ENCODE results near the gene STAC2.

The STAC2 gene

GRCh38 chr17:39209317-39210092 lies 16.2 kb downstream of the STAC2 start:
- peak; percentile 80 for DNase-seq

GRCh38 chr17:39208893-39209292 lies 16.9 kb downstream of the STAC2 start:
- DNase-seq: peak; percentile 80

DNA sequence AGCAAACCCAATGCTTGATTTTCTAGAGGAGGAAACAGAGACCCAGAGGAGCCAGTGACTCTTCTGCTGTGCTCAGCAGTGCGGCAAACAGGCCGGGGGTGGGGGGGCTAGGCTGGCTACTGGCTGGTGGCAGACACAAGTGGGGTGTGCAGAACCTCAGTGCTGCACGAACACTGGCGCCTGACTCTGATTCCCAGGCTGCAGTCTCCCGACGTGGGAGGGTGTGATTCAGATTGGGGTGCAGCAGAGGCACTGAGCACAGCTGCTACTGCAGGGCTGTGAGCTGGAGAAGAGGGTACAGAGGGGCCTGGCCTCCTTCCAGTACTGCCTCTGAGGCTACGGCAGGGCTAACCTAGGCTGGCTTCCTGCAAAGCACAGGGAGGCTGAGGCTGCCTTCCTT lies 17.6 kb downstream of the STAC2 start:
- peak; percentile 71 for DNase-seq

DNA sequence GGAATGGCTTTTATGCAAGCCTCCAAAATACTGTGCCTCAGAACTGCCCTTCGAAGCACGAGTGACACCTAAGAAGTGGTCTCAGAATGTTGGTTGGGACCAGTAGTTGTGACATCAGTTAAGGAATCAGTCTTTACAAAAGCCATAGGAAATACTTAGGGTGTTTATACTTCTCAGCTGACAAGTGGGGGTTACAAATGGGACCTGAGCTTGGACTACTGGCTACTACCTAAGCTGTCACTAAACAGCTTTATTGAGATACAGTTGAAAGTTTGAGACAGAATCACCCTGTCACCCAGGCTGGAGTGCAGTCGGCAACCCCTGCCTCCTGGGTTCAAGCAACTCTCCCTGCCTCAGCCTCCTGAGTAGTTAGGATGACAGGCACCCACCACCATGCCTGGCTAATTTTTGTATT lies 20.6 kb downstream of the STAC2 start:
- DNase-seq: no peak

DNA sequence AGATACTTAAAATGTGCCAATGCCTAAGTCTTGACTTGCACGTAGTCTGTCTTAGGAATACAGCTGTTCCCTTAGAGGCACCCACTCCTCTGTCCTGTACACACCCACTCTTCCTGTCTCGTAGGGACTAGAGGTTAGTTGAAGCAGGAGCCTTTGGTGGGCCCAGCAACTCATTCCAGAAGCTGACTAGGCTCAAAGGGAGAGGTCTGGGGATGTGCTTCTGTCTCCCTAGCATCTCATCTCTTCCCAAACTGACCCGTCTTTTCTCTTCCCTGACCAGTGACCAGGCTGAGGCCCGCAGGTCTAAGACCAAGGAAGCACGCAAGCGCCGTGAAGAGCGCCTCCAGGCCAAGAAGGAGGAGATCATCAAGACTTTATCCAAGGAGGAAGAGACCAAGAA lies 21.5 kb downstream of the STAC2 start:
- DNase-seq: no peak

GRCh38 chr17:39200957-39201510 lies 24.7 kb downstream of the STAC2 start:
- no peak for DNase-seq

- DNase-seq: peak; percentile 78
These were observed 25.5 kb downstream of the STAC2 start, which contains the start of gene RPL19 for GRCh38 chr17:39200070-39200879. TSS of gene RPL19 (plus strand) at chr17:39200283. CDS start at chr17:39200345, 62 bp downstream.

- DNase-seq: peak; percentile 88
These were observed 26.0 kb downstream of the STAC2 start for GRCh38 chr17:39199820-39200069.

- DNase-seq: no peak
These were observed 27.6 kb downstream of the STAC2 start for GRCh38 chr17:39198186-39198566.

DNA sequence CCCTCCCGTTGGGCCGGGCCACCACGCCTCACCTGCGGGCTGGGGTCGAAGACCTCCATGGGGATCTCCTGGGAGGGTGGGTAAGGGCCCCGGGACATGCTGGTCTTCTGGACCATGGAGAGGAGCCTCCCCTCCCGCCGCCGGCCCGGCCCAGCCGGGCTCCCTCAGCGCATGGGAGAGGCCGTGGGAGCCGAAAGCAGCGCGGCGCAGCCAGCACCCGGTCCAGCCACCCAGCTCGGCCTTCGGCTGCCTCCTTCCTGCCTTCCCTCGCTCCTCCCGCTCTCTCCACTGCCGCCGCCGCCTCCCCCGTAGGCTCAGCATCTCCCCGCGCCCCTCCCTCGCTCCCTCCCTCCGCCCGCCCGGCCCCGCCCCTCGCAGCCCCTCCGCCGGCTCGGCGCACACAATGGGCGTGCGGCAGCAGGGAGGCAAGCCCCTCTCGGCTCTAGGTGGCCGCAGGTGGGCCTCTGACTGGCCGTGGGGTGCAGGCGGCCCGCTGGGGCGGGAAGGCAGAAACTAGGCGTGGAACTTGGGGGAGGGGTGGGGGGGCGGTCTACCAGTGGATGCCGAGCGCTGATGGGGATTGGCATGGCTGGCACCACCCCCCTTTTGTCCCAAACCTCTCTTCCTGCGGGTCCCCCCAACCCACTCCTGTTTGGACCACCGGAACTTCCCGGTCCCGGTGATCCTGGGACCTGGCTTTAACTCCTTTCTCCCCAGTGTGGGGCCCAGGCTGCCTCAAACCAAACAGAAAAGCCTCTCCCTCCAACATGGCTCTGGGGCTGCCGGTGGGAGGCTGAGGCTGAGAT lies 28.2 kb downstream of the STAC2 start, which contains the start of gene CACNB1:
Gene CACNB1 (minus strand): TSS at position 290 of the 806 bp plus-strand sequence. CDS start 174 bp downstream, at position 116.
- DNase-seq: peak; percentile 55

- peak; percentile 25 for DNase-seq
These were observed 28.9 kb downstream of the STAC2 start for GRCh38 chr17:39196808-39197291.

DNA sequence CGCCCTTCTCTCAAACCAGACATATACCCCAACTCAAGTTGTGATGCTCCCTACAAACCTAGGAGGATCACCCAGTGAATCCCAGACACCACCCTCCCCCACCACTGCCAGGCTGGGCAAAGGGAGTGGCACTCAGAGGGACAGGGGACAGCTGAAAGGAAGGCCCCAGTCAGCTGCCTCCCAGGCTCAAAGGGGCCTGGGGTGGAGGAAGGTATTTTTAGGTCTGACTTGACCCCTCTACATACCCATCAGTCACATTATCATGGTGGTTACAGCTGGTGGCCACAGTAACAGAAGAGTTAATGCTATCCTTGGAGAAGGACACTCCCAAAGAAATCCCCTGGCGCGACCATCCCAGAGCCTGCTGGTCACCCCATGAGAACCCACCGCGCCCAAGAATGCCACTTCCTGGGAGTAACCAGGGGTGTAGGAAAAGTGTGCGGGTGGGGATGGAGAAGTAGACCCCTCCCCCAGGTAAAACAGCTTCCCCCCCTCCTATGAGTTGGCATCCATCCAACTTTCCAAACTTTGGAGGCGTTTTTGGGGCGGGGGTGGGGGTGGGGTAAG lies 29.4 kb downstream of the STAC2 start:
- no peak for DNase-seq

DNA sequence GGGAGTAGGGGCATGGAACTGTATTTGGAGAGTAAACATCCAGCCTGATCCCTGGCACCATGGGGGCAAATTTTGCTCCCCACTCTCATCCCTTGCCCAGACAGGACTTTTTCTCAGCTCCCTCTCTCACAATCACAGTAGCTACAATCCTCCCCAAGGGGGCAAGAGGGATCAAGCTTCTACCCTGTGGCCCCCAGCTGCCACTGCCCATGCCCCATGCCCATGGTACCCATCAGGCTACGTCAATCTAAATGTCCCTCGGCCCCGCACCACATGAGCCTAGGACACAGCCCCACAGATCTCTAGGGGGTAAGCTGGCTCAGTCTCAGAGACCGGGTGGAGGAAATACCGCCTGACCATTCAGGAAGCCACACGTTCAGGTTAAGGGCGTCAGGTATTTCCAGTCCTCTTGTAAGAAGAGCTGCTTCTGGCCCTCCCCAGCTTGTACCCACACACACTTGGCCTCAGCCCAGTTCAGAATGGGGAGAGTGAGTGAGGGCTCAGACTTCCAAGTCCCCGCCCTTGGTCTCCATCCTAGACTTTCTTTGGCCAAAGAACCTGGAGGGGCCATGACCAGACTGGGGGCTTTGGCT lies 30.1 kb downstream of the STAC2 start:
- no peak for DNase-seq

GRCh38 chr17:39194985-39195524 lies 30.7 kb downstream of the STAC2 start:
- DNase-seq: no peak

DNA sequence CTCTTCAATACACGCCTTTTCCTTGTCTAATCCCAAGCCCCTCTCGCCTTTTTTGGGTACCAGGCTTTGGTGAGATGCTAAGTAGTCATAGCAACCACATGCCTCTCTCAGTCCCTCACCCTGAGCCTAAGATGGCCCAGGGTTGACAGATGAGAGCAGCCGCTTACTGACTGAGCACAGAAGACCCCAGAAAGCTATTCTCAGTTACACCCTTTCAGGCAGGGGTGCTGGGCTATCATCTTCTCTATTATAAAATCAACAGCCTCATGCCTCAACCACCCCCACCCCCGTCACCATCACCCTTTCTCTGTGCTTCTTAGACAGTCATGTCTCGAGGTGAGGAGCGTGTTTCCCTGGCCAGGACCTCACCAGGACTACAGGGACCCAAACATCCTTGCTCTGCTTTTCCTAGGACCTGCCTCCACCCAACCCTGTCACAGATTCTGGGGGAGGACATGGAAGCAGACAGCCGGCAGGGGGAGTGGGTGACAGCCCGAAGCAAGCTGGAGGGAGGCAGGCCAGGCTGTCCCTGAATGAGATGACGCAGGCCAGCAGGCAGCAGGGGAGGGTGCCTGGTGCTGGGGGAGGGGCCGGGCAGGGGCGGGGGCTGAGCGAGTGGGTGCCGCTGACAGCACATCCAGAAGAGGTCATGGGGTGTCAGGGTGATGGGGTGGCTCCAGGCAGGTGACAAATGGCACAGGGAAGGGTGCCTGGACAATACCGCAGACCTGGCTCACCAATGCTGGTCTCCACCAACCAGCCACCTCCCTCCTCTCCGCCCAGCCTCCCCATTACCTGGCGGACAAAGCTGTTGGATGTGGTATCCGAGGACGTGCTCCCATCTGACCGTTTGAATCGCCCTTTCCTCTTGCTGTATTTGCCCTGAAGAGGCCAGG lies 31.4 kb downstream of the STAC2 start:
- DNase-seq: no peak

DNA sequence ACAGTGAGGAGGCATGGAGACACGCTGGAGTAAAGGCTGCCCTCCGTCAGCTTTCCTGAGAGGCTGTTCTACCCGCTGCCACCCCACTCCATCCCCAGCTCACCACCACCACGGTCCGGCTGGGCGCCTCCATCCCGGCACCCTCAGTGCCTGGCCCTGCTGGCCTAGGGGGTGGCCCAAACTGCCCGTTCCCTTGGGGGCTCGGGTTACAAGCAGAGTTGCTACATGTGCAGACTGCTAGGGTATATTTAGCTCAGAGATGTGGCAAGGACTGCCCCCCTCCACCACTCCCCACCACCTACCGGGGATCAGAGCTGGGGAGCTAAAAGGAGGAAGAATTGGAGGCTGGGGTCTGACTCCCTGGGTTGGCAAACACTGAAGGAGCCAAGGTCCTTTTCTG lies 32.4 kb downstream of the STAC2 start:
- DNase-seq: no peak

DNA sequence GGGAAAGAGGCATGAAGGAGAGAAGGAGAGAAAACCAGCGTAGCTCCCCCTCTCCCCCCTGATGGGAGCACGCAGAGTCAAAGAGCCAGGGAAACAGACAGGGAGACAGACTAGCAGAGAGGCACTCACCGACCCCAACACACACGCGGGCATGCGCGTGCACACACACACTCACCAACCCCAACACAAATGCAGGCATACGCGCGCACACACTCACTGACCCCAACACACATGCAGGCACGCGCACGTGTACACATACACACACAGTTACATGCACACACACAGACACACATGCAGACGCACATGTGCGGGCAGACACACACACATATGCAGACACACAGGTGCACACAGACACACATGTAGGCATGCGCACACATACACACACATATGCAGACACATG lies 32.8 kb downstream of the STAC2 start:
- no peak for DNase-seq

- DNase-seq: no peak
These were observed 33.8 kb downstream of the STAC2 start for GRCh38 chr17:39191750-39192510.

- no peak for DNase-seq
These were observed 38.5 kb downstream of the STAC2 start for GRCh38 chr17:39187152-39187830.

All from DMS79 (cell line).